VCaP (cell line): ENCODE data around the gene FCER1G.

Experiments
- H3K27ac ChIP-seq: fragments of 450-650 bp; 2 replicates; pipeline ENCODE4 v1.5.1; 2017
- CTCF ChIP-seq: fragments of 450-650 bp; conservative IDR thresholded peaks from 2 replicates; pipeline ENCODE4 v1.5.1; 2017; ENCODE audit warnings: mild to moderate bottlenecking, moderate library complexity

The FCER1G gene

GRCh38 chr1:161196521-161197451 is 18.3 kb upstream of the FCER1G start:
- no peak for TF ChIP-seq CTCF
- no peak overlapping the region for H3K27ac ChIP-seq

GRCh38 chr1:161197560-161198193 is 17.4 kb upstream of the FCER1G start:
- TF ChIP-seq CTCF: no peak
- no peak overlapping the region for H3K27ac ChIP-seq

GRCh38 chr1:161198194-161198896 is 16.8 kb upstream of the FCER1G start:
- H3K27ac ChIP-seq: no peak overlapping the region
- no peak for TF ChIP-seq CTCF

- no peak within 1 kb of the TSS for H3K27ac ChIP-seq
- no peak for TF ChIP-seq CTCF
Observed at GRCh38 chr1:161198897-161199431, 16.1 kb upstream of the FCER1G start, which contains the start of gene ADAMTS4. TSS of gene ADAMTS4 (minus strand) at chr1:161199054. CDS start at chr1:161198627, 427 bp downstream.

- no peak for TF ChIP-seq CTCF
- H3K27ac ChIP-seq: no peak overlapping the region
Observed at GRCh38 chr1:161199506-161200139, 15.5 kb upstream of the FCER1G start.

GRCh38 chr1:161200421-161200991 is 14.6 kb upstream of the FCER1G start:
- TF ChIP-seq CTCF: no peak
- peak overlapping the region; percentile 92; the same call in 1 of the 2 replicates for H3K27ac ChIP-seq
